Articular chondrocyte of knee joint (primary cell): ENCODE data around the gene PKNOX2. TPM values are rescaled to one million over a fixed set of nuclear protein-coding genes. Genes with fewer than 3 reads are reported as not detected.

Source experiments
- small RNA-seq: library from RNA; depleted of rRNA; stranded (forward); fragments of <200 nt; gene quantifications from one replicate; pipeline ENCODE3, GENCODE V24; 2012
- total RNA-seq: library from RNA; depleted of rRNA; stranded (reverse); fragments of >200 nt; gene quantifications from 2 replicates; pipeline ENCODE4 v1.2.3, GENCODE V29; 2012

The PKNOX2 gene, protein sequence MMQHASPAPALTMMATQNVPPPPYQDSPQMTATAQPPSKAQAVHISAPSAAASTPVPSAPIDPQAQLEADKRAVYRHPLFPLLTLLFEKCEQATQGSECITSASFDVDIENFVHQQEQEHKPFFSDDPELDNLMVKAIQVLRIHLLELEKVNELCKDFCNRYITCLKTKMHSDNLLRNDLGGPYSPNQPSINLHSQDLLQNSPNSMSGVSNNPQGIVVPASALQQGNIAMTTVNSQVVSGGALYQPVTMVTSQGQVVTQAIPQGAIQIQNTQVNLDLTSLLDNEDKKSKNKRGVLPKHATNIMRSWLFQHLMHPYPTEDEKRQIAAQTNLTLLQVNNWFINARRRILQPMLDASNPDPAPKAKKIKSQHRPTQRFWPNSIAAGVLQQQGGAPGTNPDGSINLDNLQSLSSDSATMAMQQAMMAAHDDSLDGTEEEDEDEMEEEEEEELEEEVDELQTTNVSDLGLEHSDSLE
- total RNA-seq, result 4.4 and 4.6 TPM in 2 replicates

DNA sequence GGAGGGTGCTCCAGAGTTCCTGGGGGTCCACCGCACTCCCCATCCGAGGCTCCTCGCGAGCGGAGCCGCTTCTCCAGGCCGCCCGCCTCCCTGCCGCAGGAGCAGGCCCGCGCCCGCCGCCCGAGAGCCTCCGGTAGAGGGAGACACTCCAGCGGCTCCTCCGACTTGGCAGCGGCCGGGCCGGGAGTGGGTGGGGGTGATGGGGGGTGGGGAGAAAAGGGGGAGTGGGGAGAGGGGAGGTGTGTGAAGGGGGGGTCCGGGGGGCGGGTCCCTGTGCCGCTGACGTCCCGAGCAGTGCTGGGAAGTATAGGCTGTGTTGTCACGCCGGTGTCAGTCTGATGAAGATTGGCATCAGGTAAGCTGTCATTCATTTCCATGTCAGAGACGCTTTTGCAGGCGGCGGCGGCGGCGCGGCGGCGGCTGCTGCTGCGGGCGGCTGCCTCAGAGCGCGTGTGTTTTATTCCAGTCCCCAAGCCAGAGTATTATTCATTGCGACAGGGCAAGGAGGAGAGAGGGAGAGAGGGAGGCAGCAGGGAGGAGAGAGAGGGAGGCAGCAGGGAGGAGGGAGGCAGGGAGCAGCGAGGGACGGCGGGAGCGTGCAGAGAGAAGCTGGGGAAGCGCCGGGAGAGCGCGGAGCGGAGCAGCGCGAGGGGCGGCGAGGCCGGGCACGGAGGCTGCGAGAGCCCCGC is at the start of gene PKNOX2:
TSS of gene PKNOX2 (plus strand) at position 330 of the 689 bp plus-strand sequence. CDS start 186,555 bp downstream, outside the sequence.

Small RNA genes lying within 50 kb of the gene (small RNA-seq; reads per million reads assigned to genes)
- gene RNU6-321P, result not detected

Other genes starting within 250 kb of the PKNOX2 start
- gene HEPN1, start 245.5 kb upstream of the PKNOX2 start, total RNA-seq, result not detected in 2 replicates
- gene HEPACAM, start 228.7 kb upstream of the PKNOX2 start, total RNA-seq, result not detected in 2 replicates
- gene CCDC15, start 210.5 kb upstream of the PKNOX2 start, total RNA-seq, result 2.2 and 3.4 TPM in 2 replicates
- 0.22 and 0.52 TPM in 2 replicates for gene SLC37A2, start 101.4 kb upstream of the PKNOX2 start, total RNA-seq
- gene TMEM218, start 53.1 kb upstream of the PKNOX2 start, total RNA-seq, result 19.5 and 21.3 TPM in 2 replicates